ENCODE data around the gene GALNT1.
"Not testable (repeated sequence)": the region's sequence is repeated elsewhere in the genome, so short reads cannot be mapped to it uniquely, and the experiment has no call there.

The GALNT1 gene

GRCh38 chr18:35549564-35549963 lies 32.0 kb upstream of the GALNT1 start:
- Histone ChIP-seq H3K4me1 (no peaks in the 10 kb centered on the region), H3K4me3 (ENCODE audit: low read depth, low read length) (no peak overlapping the region), H3K27me3 (ENCODE audit: control insufficient read depth, insufficient read depth, low read length) (no peaks in the 10 kb centered on the region), H2AFZ (no peak overlapping the region), H3K27ac (no peak overlapping the region), H3K4me2 (ENCODE audit: low read length) (no peak overlapping the region), H3K9me3 (ENCODE audit: control insufficient read depth, low read length) (no peaks in the 10 kb centered on the region), H3K79me2 (no peaks in the 10 kb centered on the region), H3K9ac (no peak overlapping the region), H3K36me3 (ENCODE audit: control insufficient read depth, insufficient read depth, low read length) (no peaks in the 10 kb centered on the region)
- TF ChIP-seq CTCF (IDR thresholded peaks at IDR 0.05), result no peak

GRCh38 chr18:35553300-35553699 lies 28.2 kb upstream of the GALNT1 start:
- no peaks in the 10 kb centered on the region for H3K9me3 ChIP-seq (ENCODE audit: control insufficient read depth, low read length)
- no peak for TF ChIP-seq CTCF (IDR thresholded peaks at IDR 0.05)
- no peak overlapping the region for H3K4me3 ChIP-seq (ENCODE audit: low read depth, low read length)
- H3K9ac ChIP-seq, result no peak overlapping the region
- H3K4me1 ChIP-seq, result no peaks in the 10 kb centered on the region
- H3K27ac ChIP-seq, result no peak overlapping the region
- no peaks in the 10 kb centered on the region for H3K27me3 ChIP-seq (ENCODE audit: control insufficient read depth, insufficient read depth, low read length)
- no peak overlapping the region for H2AFZ ChIP-seq
- H3K4me2 ChIP-seq (ENCODE audit: low read length), result no peak overlapping the region
- H3K79me2 ChIP-seq, result no peaks in the 10 kb centered on the region
- H3K36me3 ChIP-seq (ENCODE audit: control insufficient read depth, insufficient read depth, low read length), result no peaks in the 10 kb centered on the region

- not testable (repeated sequence) for H3K4me3 ChIP-seq (ENCODE audit: low read depth, low read length); H3K27ac ChIP-seq; H3K27me3 ChIP-seq (ENCODE audit: control insufficient read depth, insufficient read depth, low read length); H3K36me3 ChIP-seq (ENCODE audit: control insufficient read depth, insufficient read depth, low read length); H3K9me3 ChIP-seq (ENCODE audit: control insufficient read depth, low read length); H2AFZ ChIP-seq; H3K4me1 ChIP-seq; H3K9ac ChIP-seq; H3K79me2 ChIP-seq; H3K4me2 ChIP-seq (ENCODE audit: low read length)
Measured at GRCh38 chr18:35555538-35555937, 26.0 kb upstream of the GALNT1 start.

GRCh38 chr18:35559867-35560266 lies 21.7 kb upstream of the GALNT1 start:
- Histone ChIP-seq H3K4me3 (ENCODE audit: low read depth, low read length) (no peak overlapping the region), H3K4me2 (ENCODE audit: low read length) (no peak overlapping the region), H3K27me3 (ENCODE audit: control insufficient read depth, insufficient read depth, low read length) (no peaks in the 10 kb centered on the region), H3K4me1 (no peaks in the 10 kb centered on the region), H3K36me3 (ENCODE audit: control insufficient read depth, insufficient read depth, low read length) (no peaks in the 10 kb centered on the region), H3K9me3 (ENCODE audit: control insufficient read depth, low read length) (no peaks in the 10 kb centered on the region), H2AFZ (no peak overlapping the region), H3K79me2 (no peaks in the 10 kb centered on the region), H3K27ac (no peak overlapping the region), H3K9ac (no peak overlapping the region)
- TF ChIP-seq CTCF (IDR thresholded peaks at IDR 0.05), result no peak

GRCh38 chr18:35564795-35565453 lies 16.6 kb upstream of the GALNT1 start:
- Histone ChIP-seq H3K9ac (no peak overlapping the region), H3K4me1 (no peaks in the 10 kb centered on the region), H3K27ac (no peak overlapping the region), H3K36me3 (ENCODE audit: control insufficient read depth, insufficient read depth, low read length) (no peaks in the 10 kb centered on the region), H2AFZ (no peak overlapping the region), H3K4me3 (ENCODE audit: low read depth, low read length) (no peak overlapping the region), H3K4me2 (ENCODE audit: low read length) (no peak overlapping the region), H3K27me3 (ENCODE audit: control insufficient read depth, insufficient read depth, low read length) (no peaks in the 10 kb centered on the region), H3K9me3 (ENCODE audit: control insufficient read depth, low read length) (no peaks in the 10 kb centered on the region), H3K79me2 (no peaks in the 10 kb centered on the region)
- no peak for TF ChIP-seq CTCF (IDR thresholded peaks at IDR 0.05)

All from parathyroid adenoma (tissue), 2 donors.